Measurements from ENCODE around the gene PSMB10.

Gene PSMB10

DNA sequence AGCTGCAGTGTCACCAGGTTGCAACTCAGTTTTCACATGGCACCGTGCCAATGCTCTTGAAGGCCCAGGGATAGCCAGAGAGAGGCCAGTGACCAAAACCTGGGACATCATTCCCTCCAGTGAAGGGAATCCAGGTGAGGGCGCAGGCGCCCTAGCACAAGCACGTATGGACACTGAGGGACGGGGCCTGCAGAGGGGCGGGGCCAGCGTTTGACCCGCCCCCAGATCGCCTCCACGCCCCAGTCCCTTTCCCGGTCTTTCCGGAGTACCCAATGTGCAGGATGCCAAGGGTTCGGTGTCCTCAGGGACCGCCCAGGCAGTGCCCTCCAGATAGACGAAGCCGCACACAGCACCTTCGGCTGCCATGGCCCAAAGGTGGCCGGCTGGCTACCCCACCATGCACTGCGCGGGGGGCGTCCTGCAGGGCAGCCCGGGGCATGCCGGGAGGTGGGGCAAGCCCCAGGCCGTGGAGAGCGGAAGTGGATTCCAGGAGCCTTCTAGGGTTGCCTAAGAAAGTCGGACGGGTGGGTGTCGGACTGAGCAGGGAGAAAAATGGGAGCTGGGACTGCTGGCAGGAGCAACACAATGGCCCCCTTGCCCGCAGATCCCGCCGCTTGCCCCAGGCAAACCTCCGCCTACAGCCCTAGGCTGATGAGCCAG, 27.1 kb upstream of the PSMB10 start:
- DNase-seq (ENCODE audit: low read depth in 2 of 2), result no peak

- DNase-seq (ENCODE audit: low read depth in 2 of 2), result no peak
Measured at GRCh38 chr16:67963292-67963661, 26.6 kb upstream of the PSMB10 start.

- DNase-seq (ENCODE audit: low read depth in 2 of 2), result no peak
Measured at GRCh38 chr16:67962135-67962534, 25.5 kb upstream of the PSMB10 start.

DNA sequence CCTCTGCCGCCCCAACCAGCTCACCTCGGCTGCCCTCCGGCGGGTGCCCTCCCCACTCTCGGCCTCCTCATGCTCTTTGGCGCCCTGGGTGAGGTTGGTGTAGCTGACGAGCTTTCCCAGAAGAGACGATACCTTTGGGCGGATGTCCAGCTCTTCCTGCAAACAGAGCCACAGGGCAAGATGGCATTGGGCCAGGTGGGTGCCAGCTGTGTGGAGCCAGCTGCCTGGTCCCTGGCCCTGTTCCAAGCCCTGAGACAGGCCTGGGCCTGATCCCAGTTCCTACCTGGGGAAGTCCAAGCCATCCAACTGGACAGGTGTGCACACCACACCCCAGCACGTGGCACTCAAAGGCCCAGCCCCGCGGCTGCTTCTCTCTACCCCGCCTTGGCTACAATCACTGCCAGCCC, 24.9 kb upstream of the PSMB10 start:
- no peak for DNase-seq (ENCODE audit: low read depth in 2 of 2)

DNA sequence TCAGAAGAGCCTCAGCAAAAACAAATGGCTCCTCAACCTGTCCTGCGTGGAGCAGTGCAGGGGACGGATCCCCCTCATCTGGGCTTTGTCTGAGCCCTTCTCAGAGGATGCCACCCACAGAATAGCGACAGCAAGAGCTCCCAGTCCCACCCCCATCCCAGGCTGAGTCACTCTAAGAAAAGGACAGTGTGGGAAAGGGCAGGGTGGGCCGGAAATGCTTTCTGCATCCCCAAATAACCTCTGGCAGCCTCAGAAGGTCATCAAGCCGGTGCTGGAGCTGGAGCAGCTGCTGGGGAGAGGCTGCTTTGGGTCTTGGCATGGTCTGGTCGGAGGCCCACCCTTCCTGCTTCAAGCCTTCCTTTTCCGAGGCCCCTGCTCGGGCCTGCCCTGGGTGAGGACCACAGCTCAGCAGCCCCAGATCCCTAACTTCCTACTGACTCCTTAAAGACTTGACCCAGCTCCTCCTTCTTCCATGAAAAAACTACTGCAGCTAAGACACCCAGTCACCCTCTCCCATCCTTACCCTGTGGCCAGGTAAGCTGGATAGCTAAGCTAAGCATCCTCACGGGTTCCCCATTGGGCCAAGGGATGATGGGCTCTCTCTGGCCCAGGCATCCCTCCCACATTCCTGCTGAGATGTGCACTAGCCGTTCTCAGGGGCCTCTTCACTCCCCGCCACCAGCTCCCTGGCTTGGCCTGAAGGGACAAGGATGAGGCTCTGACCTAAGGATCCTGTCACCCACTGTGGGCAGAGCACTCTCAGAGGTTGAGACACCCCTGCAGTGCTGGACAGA, 23.1 kb upstream of the PSMB10 start:
- no peak for DNase-seq (ENCODE audit: low read depth in 2 of 2)

DNA sequence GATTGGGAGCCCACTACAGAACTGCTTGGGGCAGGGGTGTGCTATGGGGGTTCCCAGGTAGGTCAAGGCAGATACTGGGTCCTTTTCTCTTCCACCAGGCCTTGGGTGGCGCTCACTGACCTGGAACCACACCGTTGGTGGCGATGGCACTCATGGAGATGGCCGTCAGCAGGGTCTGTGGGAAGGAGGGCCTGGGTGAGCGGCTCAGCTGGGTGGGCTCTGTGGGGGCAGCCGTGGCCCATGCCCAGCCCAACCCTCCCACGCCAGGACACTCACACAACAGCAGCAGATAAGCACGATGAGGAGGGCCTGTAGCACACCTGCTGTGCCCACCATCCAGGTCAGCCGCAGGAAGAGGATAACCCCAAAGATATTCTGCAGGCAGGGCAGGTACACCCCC, 21.0 kb upstream of the PSMB10 start:
- DNase-seq (ENCODE audit: low read depth in 2 of 2), result no peak

DNA sequence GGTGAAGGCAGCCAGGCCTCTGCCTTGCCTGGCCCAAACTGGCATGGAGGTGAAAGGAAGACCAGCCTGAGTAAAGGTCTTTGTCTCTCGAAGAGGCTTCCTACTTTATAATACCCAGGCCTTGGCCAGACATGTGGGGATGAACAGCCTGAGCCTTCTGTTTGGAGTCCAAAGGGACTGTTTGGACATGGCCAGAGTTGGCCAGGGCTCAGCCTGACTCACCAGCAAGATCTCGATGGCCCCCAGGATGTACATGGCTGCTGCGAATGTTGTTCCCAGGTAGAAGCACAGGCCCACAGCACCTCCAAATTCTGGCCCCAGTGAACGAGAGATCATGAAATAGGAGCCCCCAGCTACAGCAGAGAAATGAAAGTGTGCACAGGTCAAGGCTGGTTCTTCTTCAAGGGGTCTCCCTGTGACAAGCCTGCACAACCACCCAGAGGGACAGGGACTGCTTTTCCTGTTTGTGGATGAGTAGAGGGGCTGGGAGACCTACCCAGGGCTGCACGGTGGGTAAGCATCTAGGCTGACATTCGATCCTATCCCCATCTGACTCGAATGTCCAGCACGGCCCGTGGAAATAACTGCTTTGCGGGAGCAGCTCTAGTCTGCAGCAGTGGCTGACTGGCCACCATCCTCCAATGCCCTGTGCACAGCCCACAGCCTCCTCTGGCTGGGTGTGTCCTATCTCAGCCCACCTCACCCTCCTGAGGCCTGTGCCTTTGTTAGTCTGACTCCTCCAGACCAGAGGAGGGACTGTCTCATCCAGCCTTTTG, 18.0 kb upstream of the PSMB10 start:
- DNase-seq (ENCODE audit: low read depth in 2 of 2), result no peak

GRCh38 chr16:67953641-67954375, 17.2 kb upstream of the PSMB10 start:
- no peak for DNase-seq (ENCODE audit: low read depth in 2 of 2)

DNA sequence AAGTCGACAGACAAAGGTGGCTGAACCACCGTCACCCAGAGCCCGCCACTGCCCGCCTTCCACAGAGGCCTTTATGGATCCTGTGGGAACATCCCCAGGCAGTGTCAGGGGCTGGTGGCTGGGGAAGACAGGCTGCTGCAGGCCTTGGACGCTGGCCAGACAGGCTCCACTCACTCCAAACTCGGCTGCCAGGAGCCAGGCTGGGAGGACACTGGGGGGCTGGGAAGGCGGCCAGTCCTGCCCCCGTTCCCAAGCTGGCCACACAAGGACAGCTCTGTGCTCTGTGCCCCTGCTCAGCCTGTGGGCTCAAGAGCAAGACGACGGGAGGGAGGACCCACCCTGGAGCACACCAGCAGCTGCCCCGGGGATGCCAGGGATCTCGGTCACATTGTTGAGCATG, 14.8 kb upstream of the PSMB10 start:
- DNase-seq (ENCODE audit: low read depth in 2 of 2), result no peak

DNA sequence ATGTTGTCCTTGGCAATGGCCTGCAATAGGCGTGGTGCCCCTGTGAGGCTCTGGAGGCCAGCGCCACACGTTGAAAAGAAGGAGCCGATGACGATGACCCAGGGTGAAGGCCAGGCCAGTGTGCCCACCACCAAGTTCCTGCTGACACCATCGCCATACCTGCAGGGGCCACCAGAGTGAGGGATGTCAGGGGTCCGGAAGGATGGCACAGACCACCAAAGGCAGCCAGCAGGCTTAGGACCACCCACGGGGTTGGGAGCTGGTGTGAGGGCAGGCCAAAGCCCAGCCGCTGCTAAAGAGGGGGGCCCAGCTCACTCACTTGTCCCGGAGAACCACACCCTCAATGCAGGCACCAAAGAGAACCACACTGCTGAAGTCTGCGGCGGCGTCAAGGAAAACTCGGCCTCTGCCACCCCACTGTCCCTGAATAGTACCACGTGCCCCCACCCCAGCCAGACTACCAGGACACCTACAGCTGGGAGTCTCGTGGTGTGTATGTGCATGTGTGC, 13.7 kb upstream of the PSMB10 start:
- DNase-seq (ENCODE audit: low read depth in 2 of 2), result no peak

- no peak for DNase-seq (ENCODE audit: low read depth in 2 of 2)
Measured at GRCh38 chr16:67949645-67950044, 13.0 kb upstream of the PSMB10 start.

GRCh38 chr16:67948015-67948414, 11.4 kb upstream of the PSMB10 start:
- no peak for DNase-seq (ENCODE audit: low read depth in 2 of 2)

GRCh38 chr16:67946966-67947558, 10.4 kb upstream of the PSMB10 start:
- no peak for DNase-seq (ENCODE audit: low read depth in 2 of 2)

GRCh38 chr16:67946128-67946569, 9.5 kb upstream of the PSMB10 start:
- DNase-seq (ENCODE audit: low read depth in 2 of 2), result no peak

GRCh38 chr16:67945392-67945933, 8.8 kb upstream of the PSMB10 start:
- no peak for DNase-seq (ENCODE audit: low read depth in 2 of 2)

GRCh38 chr16:67944690-67945391, 8.2 kb upstream of the PSMB10 start:
- no peak for DNase-seq (ENCODE audit: low read depth in 2 of 2)

GRCh38 chr16:67943619-67944504, 7.2 kb upstream of the PSMB10 start, which contains the start of gene LCAT:
Gene LCAT, minus strand, starts transcription at chr16:67944120. Its CDS starts 19 bp downstream, at chr16:67944101.
- DNase-seq (ENCODE audit: low read depth in 2 of 2), result no peak

DNA sequence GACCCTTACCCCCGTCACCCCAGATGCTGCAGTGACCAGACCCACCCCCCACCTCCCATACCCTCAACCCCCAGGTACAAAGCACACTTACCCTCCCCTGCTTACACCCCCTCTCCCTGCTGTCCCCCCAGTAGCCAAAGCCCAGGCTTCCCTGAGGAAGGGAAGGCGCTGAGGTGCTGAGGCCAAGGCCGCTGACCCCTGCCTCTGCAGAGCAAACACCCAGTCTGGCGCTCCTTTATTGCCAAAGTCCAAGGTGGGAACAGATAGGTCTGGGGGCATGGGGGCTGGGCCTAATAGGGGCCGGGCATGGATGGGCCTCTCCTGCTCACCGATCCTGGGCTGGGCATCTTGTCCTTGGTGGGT, 6.6 kb upstream of the PSMB10 start:
- DNase-seq (ENCODE audit: low read depth in 2 of 2), result no peak

GRCh38 chr16:67942510-67943255, 6.0 kb upstream of the PSMB10 start:
- no peak for DNase-seq (ENCODE audit: low read depth in 2 of 2)
